Measurements from ENCODE around the gene SRPRA. TPM values are rescaled to one million over a fixed set of nuclear protein-coding genes. Genes with fewer than 3 reads are reported as not detected.

The SRPRA gene
- total RNA-seq, 1 experiment from 2014 or later, result 64.3 TPM

GRCh38 chr11:126246636-126247035 lies 22.1 kb downstream of the SRPRA start:
- Histone ChIP-seq H3T11ph (ENCODE audit: low read length) (no peak overlapping the region), H4K91ac (ENCODE audit: insufficient read length, low read depth, low read length) (no peak overlapping the region), H4K5ac (ENCODE audit: insufficient read length, low read depth, low read length) (no peak overlapping the region), H3K4me2 (ENCODE audit: insufficient read depth, insufficient read length, low read length) (no peak overlapping the region), H2BK20ac (ENCODE audit: low read depth, low read length, poor library complexity, severe bottlenecking) (no peak overlapping the region), H3K9me3 (ENCODE audit: control insufficient read depth, low read depth, low read length) (no peaks in the 10 kb centered on the region), H3K9ac (ENCODE audit: extremely low read depth, insufficient read length, low read length) (no peak overlapping the region), H3K27me3 (ENCODE audit: insufficient read depth, low read length) (no peaks in the 10 kb centered on the region; the same call in 1 of the 2 replicates), H4K20me1 (ENCODE audit: control insufficient read depth, insufficient read depth, insufficient read length) (no peaks in the 10 kb centered on the region), H3K14ac (ENCODE audit: insufficient read depth, low read length) (no peak overlapping the region), H3K4ac (ENCODE audit: low read depth, low read length) (no peak overlapping the region), H2AFZ (ENCODE audit: low read length) (no peak overlapping the region), H3K23me2 (ENCODE audit: insufficient read length, low read depth, low read length, poor library complexity, severe bottlenecking) (no peaks in the 10 kb centered on the region), H3K27ac (ENCODE audit: insufficient read length, low read depth, low read length) (no peak overlapping the region), H3K79me2 (ENCODE audit: insufficient read depth, low read length) (no peaks in the 10 kb centered on the region), H2BK12ac (ENCODE audit: insufficient read length, low read depth, low read length) (no peak overlapping the region), H3K18ac (ENCODE audit: insufficient read length, low read depth, low read length) (no peak overlapping the region), H3K79me1 (ENCODE audit: insufficient read depth, low read depth, low read length, poor library complexity, severe bottlenecking) (no peaks in the 10 kb centered on the region), H4K8ac (replicated peaks; ENCODE audit: insufficient read length, low read depth, low read length) (no peak overlapping the region), H2BK15ac (ENCODE audit: low read depth, low read length) (no peak overlapping the region), H3K23ac (ENCODE audit: insufficient read length, low read depth, low read length) (no peak overlapping the region), H2BK120ac (ENCODE audit: low read depth, low read length, poor library complexity, severe bottlenecking) (no peak overlapping the region), H2BK5ac (ENCODE audit: insufficient read length, low read length) (no peak overlapping the region), H3K4me1 (ENCODE audit: insufficient read depth, low read length) (no peaks in the 10 kb centered on the region), H3K56ac (ENCODE audit: insufficient read length, low read depth, low read length) (no peak overlapping the region), H2AK5ac (ENCODE audit: insufficient read length, low read length) (no peak overlapping the region)
- Mint-ChIP-seq H3K4me3 (no peak overlapping the region), H3K4me1 (no peaks in the 10 kb centered on the region), H3K27ac (no peak overlapping the region), H3K36me3 (ENCODE audit: insufficient read depth in 1 of 3, low read depth in 3 of 3) (peaks cover 19 to 61% (median 56%) of the 10 kb centered on the region in 3 experiments), H3K9me3 (no peaks in the 10 kb centered on the region), H3K27me3 (ENCODE audit: low read depth) (no peaks in the 10 kb centered on the region)
- TF ChIP-seq CTCF (conservative IDR thresholded peaks at IDR 0.05), result no peak
- no CpG with 5 or more reads among the region's 2 CpGs for WGBS (ENCODE audit: extremely low coverage, insufficient read length, low lambda C conversion rate)
- DNase-seq, result no peak
